ENCODE results near the gene LRIT3. TPM values are rescaled to one million over a fixed set of nuclear protein-coding genes. Genes with fewer than 3 reads are reported as not detected.

LRIT3 gene
- total and polyA plus RNA-seq, 2 of the 8 experiments (the other 6 are each of a cell fraction or from before 2014, with no cell fraction given) = 0.11 TPM; not detected in 1

GRCh38 chr4:109890076-109890475 lies 42.2 kb downstream of the LRIT3 start:
- no peak overlapping the region for H4K8ac ChIP-seq (ENCODE audit: extremely low read depth, insufficient read depth, low read length)
- POLR2A ChIA-PET (ENCODE audit: partially characterized antibody) = no interaction called here
- FAIRE-seq = no peak
- TF ChIP-seq SIN3A (conservative IDR thresholded peaks at IDR 0.05 in 1 of 2, IDR thresholded peaks at IDR 0.05 in 1 of 2; ENCODE audit: low read depth in 1 of 2, low read length in 2 of 2) (no peak), POLR2AphosphoS5 (IDR thresholded peaks at IDR 0.05; ENCODE audit: low read depth, low read length) (no peak), EZH2 (IDR thresholded peaks at IDR 0.05; ENCODE audit: low read depth, low read length, severe bottlenecking) (no peak), E2F6 (IDR thresholded peaks at IDR 0.05) (no peak), CEBPB (IDR thresholded peaks at IDR 0.05; ENCODE audit: low read depth, low read length) (no peak)

More at GRCh38 chr4:109890076-109890475, 42.2 kb downstream of the LRIT3 start:
- H4K91ac ChIP-seq (replicated peaks; ENCODE audit: insufficient read length, low read length) = no peak overlapping the region
- CTCF ChIA-PET (ENCODE audit: partially characterized antibody) = interaction anchor here (0.6 kb wide), 1 partner anchor 707 kb away, joined by 3 read pairs; no protein-coding TSS in a partner anchor
- no peak overlapping the region for H3K4me3 ChIP-seq (ENCODE audit: extremely low read depth in 1 of 4, insufficient read depth in 2 of 4, low read depth in 3 of 4, low read length in 4 of 4)
- H4K20me1 ChIP-seq (replicated peaks in 1 of 2; ENCODE audit: control insufficient read depth in 1 of 2, insufficient read depth in 2 of 2, low read length in 2 of 2) = no peaks in the 10 kb centered on the region
- H2BK20ac ChIP-seq (ENCODE audit: low read length) = no peak overlapping the region
- H2AK5ac ChIP-seq (ENCODE audit: low read depth, low read length) = no peak overlapping the region
- H3K27me3 ChIP-seq (replicated peaks in 1 of 4; ENCODE audit: control insufficient read depth in 3 of 4, extremely low read depth in 1 of 4, insufficient read depth in 3 of 4, low read length in 3 of 4) = peaks cover 0 to 2% (median 0%) of the 10 kb centered on the region in 4 experiments; a peak in 1 of 7 replicates
- no peak overlapping the region for H2BK120ac ChIP-seq (replicated peaks; ENCODE audit: low read depth, low read length)
- H2AFZ ChIP-seq (ENCODE audit: low read length) = 0 out of 2 replicates have a peak overlapping the region, but pooled peaks have one; percentile 11
- no peaks in the 10 kb centered on the region for H3K23me2 ChIP-seq (ENCODE audit: low read depth, low read length)
- H3K56ac ChIP-seq (replicated peaks; ENCODE audit: insufficient read length, low read depth, low read length) = no peak overlapping the region
- no peak overlapping the region for H3K27ac ChIP-seq (ENCODE audit: low read depth, low read length)
- H3K79me2 ChIP-seq (ENCODE audit: control insufficient read depth in 1 of 2, insufficient read depth in 2 of 2, low read length in 2 of 2) = no peaks in the 10 kb centered on the region
- H3K18ac ChIP-seq (ENCODE audit: extremely low read depth, low read length) = no peak overlapping the region
- H2BK5ac ChIP-seq (ENCODE audit: low read depth, low read length) = no peak overlapping the region
- H3K4ac ChIP-seq (replicated peaks; ENCODE audit: insufficient read length, low read depth, low read length) = no peak overlapping the region
- no peaks in the 10 kb centered on the region for H3K4me1 ChIP-seq (replicated peaks in 1 of 4; ENCODE audit: control insufficient read depth in 3 of 4, insufficient read depth in 4 of 4, low read length in 3 of 4)
- DNase-seq (ENCODE audit: low read depth in 1 of 2, low spot score in 2 of 2) = no peak
- H3K9ac ChIP-seq (replicated peaks in 1 of 4; ENCODE audit: extremely low read depth in 1 of 4, low read depth in 3 of 4, low read length in 3 of 4) = no peak overlapping the region
- no peak overlapping the region for H3K23ac ChIP-seq (ENCODE audit: insufficient read length)
- no peak overlapping the region for H4K5ac ChIP-seq (ENCODE audit: insufficient read length, low read depth, low read length)
- H2BK12ac ChIP-seq (ENCODE audit: low read depth, low read length) = no peak overlapping the region
- no peak overlapping the region for H2BK15ac ChIP-seq (ENCODE audit: low read length)
- no peaks in the 10 kb centered on the region; a peak in 1 of 4 replicates for H3K9me3 ChIP-seq (ENCODE audit: insufficient read depth in 2 of 2, low read depth in 1 of 2, low read length in 1 of 2)
- H3K14ac ChIP-seq (ENCODE audit: insufficient read length) = no peak overlapping the region
- no peaks in the 10 kb centered on the region for H3K79me1 ChIP-seq (ENCODE audit: low read depth, low read length)
- no peaks in the 10 kb centered on the region for H3K36me3 ChIP-seq (ENCODE audit: control insufficient read depth in 2 of 4, insufficient read depth in 4 of 4, low read length in 3 of 4)
- H3K4me2 ChIP-seq (ENCODE audit: insufficient read depth in 1 of 2, low read depth in 2 of 2, low read length in 2 of 2) = no peak overlapping the region

Data from H1 (cell line).